KOPT-K1 (cell line): ENCODE results near the gene CAPG.
"Not testable (repeated sequence)": the region's sequence is repeated elsewhere in the genome, so short reads cannot be mapped to it uniquely, and the experiment has no call there.

Experiments used
- H3K27ac ChIP-seq: fragments of 200-600 bp; sonication (generic); 2 replicates; pipeline ENCODE4 v1.5.1; 2016; ENCODE audit warnings: antibody characterized with exemption, mild to moderate bottlenecking, low read depth, low read length; ENCODE audit not compliant: poor library complexity, severe bottlenecking
- H3K36me3 ChIP-seq: fragments of 200-600 bp; sonication (generic); 2 replicates; pipeline ENCODE4 v1.5.1; 2017; ENCODE audit warnings: antibody characterized with exemption, mild to moderate bottlenecking, low read length, moderate library complexity; ENCODE audit not compliant: insufficient read depth
- H3K9me3 ChIP-seq: fragments of 200-600 bp; sonication (generic); 2 replicates; pipeline ENCODE4 v1.5.1; 2017; ENCODE audit warnings: antibody characterized with exemption, low read length, mild to moderate bottlenecking; ENCODE audit not compliant: insufficient read depth, poor library complexity, severe bottlenecking

CAPG gene

DNA sequence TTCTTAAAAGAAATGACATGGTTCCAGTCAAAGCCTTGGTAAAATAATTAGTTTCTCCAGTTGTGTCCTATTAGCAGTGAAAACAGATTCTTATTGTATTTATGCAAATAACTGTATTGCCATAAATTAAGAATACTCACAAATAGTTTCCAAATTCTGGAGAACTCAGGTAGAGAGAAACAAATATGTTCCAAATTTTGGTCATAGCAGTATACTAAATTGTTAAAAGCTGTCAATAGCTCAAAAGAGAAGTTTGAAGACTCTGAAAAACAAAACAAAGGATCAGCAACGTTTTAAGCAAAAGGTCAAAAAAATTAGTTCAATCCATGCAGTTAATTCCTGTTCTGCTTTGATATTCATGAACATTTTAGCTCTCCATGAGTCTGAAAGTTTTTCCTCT, 30.1 kb downstream of the CAPG start:
- Histone ChIP-seq H3K9me3 (peaks cover 24% of the 10 kb centered on the region), H3K27ac (no peak overlapping the region), H3K36me3 (peaks cover 42% of the 10 kb centered on the region)

DNA sequence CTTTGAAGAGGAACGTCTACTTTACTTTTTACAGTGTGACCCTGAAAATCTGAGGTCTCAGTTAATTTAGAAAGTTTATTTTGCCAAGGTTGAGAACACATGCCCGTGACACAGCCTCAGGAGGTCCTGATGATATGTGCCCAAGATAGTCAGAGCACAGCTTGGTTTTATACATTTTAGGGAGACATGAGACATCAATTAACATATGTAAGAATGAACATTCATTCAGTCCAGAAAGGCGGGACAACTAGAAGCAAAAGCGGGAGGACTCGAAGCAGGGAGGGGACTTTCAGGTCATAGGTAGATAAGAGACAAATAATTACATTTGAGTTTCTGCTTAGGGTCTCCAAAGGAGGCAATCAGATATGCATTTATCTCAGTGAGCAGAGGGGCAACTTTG, 31.9 kb downstream of the CAPG start:
- peaks cover 34% of the 10 kb centered on the region for H3K36me3 ChIP-seq
- no peak overlapping the region for H3K27ac ChIP-seq
- peaks cover 24% of the 10 kb centered on the region for H3K9me3 ChIP-seq

DNA sequence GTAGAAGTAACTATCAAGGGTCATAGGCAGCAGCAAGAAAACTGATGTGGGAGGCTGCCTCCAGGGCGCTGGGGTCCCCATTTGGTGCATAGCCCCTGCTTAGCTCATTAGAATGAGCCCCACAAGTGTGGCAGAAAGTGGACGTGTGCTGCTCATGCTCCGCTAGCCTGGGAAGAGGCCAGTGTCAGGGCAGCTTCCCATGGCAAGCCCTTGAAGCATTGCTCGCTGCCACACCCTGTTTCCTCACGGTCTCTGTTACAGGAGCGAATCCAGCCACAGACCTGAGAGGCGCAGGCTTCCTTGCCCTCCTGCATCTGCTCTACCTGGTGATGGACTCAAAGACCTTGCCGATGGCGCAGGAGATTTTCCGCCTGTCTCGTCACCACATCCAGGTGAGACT, 33.1 kb downstream of the CAPG start:
- H3K9me3 ChIP-seq = peaks cover 24% of the 10 kb centered on the region
- peaks cover 34% of the 10 kb centered on the region for H3K36me3 ChIP-seq

DNA sequence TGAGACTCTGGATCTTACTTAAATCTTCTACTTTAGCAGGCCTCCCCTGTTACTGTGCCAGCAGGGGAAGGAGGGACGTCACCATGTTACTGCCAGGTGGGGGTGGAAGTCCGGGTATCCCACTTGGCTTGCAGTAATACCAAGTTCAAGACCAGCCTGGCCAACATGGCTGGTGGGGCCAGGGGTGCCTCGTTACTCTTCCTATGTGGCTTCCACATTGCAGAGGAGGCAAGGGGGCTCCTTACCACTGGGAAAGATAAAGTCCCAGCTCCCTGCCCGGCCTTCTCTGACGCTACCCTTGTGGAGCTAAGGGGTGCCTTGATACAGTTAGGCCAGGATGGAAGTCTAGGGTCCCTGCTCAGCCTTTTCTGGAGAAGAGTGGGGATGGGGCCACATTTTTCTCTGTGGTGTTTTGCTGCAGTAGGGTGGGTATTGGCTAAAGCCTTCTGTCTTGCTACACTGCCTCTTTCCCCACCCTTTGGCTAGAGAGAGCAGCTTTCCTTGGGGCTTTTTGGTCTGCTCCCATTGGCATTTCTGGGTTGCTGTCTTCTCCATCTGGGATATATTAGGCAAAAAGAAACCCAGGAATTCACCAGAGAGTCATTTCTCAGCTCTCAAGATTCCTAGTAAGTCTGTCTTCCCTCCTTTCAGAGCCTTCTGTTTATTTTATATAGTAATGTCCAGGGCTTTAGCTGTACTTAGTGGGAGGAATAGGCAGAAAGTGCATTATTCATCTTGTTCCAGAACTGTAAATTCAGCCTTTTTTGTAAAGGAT, 33.7 kb downstream of the CAPG start:
- Histone ChIP-seq H3K9me3 (peaks cover 24% of the 10 kb centered on the region), H3K27ac (no peak overlapping the region), H3K36me3 (peaks cover 34% of the 10 kb centered on the region)

More for the DNA sequence above, 33.1 kb downstream of the CAPG start:
- no peak overlapping the region for H3K27ac ChIP-seq

DNA sequence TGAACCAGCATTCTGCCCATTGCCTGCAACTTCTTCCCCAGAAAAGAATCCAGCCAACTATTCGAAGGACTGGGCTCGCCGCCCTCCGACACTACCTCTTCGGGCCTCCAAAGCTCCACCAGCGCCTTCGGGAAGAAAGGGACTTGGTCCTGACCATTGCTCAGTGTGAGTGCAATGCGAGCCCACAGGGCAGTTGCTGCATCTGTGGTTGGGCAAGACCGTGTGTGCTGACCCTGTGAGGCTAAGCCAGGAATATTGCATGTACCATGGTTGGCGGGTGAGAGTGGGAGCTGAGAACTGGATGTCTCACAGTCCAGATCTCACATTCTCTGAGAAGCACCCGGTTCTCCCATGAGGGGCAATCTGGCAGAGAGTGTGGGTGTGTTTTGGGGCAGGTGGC, 39.1 kb downstream of the CAPG start:
- no peaks in the 10 kb centered on the region for H3K9me3 ChIP-seq
- no peaks in the 10 kb centered on the region for H3K36me3 ChIP-seq
- H3K27ac ChIP-seq = no peak overlapping the region

DNA sequence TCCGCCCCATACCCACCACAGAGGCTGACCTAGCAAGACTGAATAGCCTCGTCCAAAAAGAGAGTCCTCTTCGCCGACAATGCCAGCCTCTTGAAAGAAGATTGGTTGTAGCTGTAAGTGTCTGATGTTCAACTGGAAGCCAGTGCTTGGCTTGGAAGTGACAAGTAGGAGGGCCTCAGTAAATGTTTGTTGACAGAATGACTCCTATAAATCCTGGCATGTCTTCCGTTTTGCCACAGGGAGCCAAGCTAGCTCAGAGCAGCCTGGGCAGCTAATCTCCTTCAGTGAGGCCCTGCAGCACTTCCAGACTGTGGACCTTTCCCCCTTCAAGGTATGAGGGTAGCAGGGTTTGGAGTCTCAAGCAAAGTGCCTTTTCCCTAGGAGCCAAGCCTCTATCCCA, 40.7 kb downstream of the CAPG start:
- H3K27ac ChIP-seq = no peak overlapping the region
- no peaks in the 10 kb centered on the region for H3K9me3 ChIP-seq
- no peaks in the 10 kb centered on the region for H3K36me3 ChIP-seq

DNA sequence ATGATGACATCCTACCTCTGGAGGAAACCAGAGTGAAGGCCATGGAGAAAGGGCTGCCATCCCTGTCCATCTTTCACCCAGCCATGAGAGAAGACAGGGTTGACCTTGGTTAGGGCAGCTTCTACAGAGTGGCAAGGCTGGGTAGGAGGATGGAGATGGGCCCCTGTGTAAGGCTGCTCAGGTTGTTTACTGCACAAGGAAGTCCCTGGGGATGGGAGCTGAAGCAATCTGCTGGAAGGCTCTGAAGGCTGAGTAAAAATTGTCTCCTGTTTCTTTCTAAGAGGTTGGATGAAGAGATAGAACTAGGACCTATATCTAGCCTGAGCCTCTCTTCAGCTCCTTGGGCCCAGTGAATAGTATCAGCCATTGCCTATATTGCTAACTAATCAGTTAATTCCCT, 41.2 kb downstream of the CAPG start:
- Histone ChIP-seq H3K27ac (no peak overlapping the region), H3K36me3 (no peaks in the 10 kb centered on the region), H3K9me3 (no peaks in the 10 kb centered on the region)

DNA sequence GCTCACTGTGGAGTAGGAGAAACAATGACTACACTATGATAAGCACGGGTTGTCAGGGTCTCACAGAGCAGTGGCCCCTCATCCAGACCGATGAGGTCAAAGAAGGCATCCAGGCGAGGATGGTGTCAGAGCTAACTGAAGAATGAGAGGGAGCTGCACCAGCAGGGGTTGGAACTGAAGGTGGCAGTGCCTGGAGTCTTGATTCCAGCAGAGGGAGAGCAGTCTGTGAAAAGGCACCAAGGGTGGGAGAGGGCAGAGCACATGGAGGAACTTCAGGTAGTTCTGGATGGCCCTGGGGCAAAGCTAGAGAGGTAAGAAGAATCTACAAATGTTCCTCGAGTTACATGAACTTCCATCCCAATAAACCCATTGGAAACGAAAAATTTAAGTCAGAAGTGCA, 43.0 kb downstream of the CAPG start:
- Histone ChIP-seq H3K9me3 (no peaks in the 10 kb centered on the region), H3K36me3 (peaks cover 14% of the 10 kb centered on the region), H3K27ac (no peak overlapping the region)

DNA sequence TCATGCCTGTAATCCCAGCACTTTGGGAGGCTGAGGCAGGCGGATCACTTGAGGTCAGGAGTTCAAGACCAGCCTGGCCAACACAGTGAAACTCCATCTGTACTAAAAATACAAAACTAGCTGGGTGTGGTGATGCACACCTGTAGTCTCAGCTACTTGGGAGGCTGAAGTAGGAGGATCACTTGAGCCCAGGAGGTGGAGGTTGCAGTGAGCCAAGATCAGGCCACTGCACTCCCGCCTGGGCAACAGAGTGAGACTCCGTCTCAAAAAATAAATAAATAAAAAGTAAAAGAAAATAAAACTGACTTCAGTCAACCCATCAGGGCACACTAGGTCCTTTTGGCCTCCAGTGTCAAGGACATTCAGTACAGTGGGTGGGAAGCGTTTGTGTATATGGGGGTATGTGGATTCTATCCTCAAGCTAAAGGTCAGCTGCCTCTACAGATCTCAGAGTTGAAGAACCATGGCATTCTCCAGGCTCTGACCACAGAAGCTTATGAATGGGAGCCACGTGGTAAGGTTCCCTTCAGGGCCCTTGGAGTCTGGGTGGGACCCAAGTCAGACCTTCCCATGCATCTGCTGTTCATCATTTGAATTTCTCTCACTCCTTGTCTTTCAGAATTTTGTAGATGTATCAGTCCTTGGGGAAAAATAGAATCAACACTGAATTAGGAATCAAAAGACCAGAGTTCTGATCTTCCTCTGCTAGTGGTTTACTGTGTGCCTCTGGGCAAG, 47.3 kb downstream of the CAPG start:
- H3K27ac ChIP-seq, H3K9me3 ChIP-seq: not testable (repeated sequence)
- H3K36me3 ChIP-seq = peaks cover 25% of the 10 kb centered on the region

DNA sequence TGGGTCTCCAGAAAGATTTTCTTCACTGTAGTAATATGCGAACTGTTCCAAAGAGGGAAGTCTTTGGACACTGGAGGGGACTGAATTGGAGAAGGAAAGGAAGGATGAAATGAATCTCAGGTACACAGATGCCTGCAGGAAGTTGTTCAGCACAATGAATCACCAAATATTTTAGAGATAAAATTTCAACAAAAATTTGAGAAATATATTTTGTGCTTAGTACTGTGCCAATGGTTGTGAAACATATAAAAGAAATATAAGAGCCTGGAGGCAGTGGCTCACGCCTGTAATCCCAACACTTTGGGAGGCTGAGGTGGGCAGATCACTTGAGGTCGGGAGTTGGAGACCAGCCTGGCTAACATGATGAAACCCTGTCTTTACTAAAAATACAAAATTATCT, 52.4 kb downstream of the CAPG start:
- Histone ChIP-seq H3K27ac (no peak overlapping the region), H3K36me3 (peaks cover 28% of the 10 kb centered on the region), H3K9me3 (no peaks in the 10 kb centered on the region)

DNA sequence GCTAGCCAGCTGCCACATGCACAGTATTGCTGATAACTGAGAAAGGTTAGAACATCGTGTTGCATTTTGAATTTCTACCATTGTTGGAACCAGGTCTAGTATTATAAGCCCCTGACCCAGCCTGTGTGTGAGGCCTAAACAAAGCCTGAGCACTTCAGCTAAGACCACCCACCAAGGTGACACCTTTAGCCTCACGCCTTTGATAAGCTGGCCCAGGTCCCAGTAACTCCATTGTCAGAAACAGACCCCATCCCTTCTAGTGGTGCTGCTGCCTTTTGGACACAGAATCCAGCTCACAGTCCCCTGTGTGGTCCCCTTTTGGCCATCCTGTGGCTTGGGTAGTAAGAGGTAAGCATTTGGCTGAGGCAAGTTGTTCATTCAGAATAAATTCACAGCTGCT, 54.0 kb downstream of the CAPG start:
- H3K9me3 ChIP-seq = no peaks in the 10 kb centered on the region
- H3K27ac ChIP-seq = no peak overlapping the region
- peaks cover 23% of the 10 kb centered on the region for H3K36me3 ChIP-seq

DNA sequence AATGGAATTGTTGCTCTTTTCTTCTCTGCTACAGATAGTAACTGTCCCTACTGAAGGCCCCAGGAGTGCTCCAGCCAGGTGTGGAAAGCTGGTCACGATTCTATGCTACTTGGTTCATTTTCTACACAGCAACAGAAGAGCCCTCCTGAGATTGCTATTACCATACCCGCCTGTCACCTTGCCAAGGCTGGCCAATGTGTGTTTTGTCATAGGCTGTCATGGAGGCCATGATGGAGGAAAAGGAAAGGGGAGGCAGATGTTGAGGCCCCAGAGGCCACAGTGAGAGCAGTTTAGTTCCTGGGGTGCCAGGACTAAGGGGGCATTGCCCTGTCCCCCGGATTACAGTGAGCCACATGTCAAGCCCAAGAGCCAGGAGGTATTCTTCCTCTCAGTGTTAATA, 54.6 kb downstream of the CAPG start:
- H3K36me3 ChIP-seq = peaks cover 30% of the 10 kb centered on the region
- H3K9me3 ChIP-seq = no peaks in the 10 kb centered on the region
- H3K27ac ChIP-seq = peak overlapping the region; percentile 66

DNA sequence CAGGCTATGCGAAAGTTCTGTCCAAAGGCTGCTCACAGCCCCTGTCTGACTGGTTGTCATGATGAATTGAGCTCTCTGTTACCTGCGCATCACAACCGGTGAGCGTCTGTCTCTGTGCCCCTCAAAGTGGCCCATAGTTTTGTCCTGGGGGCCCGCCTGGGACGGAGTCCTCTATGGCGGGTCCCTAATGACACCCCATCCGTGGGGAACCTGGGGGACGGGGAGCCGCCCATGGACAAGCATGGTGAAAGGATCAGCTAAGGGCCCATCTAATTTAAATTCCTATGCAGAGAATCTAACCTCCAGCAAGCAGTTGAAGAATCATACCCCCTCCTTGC, 55.1 kb downstream of the CAPG start:
- Histone ChIP-seq H3K36me3 (peaks cover 35% of the 10 kb centered on the region), H3K27ac (peak overlapping the region; percentile 66), H3K9me3 (no peaks in the 10 kb centered on the region)

DNA sequence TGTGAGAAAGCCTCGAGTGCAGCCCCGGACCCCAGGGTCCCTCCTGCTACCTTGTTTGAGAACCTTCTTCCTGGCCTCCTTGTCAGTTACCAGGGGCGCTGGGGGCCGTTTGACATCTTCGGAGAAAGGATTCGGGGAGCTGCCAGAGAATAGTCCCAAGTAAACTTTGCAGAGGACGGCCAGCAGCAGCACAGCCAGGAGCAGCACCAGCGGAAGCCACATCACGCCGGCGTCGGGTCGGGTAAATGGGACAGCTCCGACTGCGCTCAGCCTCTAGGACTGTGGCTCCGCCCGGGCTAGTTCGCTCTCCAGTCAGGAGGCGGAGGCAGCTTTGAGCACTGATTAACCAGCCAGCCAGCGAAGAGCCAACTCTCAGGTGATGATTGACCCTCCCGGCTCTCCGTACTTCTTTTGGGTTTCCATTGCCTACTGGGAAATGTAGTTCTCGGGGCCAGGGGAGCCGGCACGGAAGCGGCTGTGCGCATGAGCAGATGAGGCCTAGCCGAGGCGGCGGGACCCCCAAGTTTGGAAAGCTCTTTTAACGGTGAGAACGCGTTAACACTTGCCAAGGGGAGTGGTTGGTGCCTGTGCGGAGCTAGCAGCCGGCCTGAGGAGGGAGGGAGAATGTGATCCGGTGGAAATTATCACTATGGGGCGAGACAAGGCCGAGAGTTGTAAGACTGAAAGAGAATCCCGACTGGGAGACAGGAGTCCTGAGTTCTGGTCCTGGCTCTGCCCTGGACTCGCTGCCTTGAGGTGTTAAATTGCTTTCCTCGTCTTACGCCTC, 55.7 kb downstream of the CAPG start, which contains the start of the genes ELMOD3 and RETSAT:
TSS of gene ELMOD3 (plus strand) at position 484 of the 787 bp plus-strand sequence. CDS start 2,430 bp downstream, outside the sequence.
TSS of gene RETSAT (minus strand) at position 243 of the 787 bp plus-strand sequence. CDS start at position 222, 21 bp downstream.
- peak within 1 kb of the TSS; percentile 66 for H3K27ac ChIP-seq
- peaks cover 40% of the 10 kb centered on the region for H3K36me3 ChIP-seq
- H3K9me3 ChIP-seq = no peaks in the 10 kb centered on the region

DNA sequence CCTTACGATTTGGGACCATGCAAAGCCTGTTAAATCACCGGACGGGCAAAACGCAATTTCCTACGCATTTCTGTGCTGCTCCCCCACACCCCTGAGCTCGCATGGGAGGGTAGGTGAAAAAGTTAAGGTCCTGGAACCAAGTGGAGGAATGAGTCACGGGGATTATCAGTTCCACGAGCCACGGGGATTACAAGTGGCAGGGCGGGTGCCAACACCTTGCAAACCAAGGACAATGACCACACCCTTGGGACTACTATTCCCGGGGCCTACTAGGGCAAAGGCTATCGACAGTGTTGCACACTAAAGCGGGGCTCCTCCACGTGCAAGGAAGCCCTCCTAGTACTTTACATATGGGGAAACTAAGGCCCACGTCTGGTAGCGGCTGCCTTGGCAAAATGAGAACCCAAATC, 56.3 kb downstream of the CAPG start:
- Histone ChIP-seq H3K36me3 (peaks cover 46% of the 10 kb centered on the region), H3K27ac (peak overlapping the region; percentile 66), H3K9me3 (no peaks in the 10 kb centered on the region)
